Measurements from ENCODE around the gene MINAR1. TPM values are rescaled to one million over a fixed set of nuclear protein-coding genes. Genes with fewer than 3 reads are reported as not detected.

The MINAR1 gene
- total and polyA plus RNA-seq, 2 of the 13 experiments (the other 11 are each of a cell fraction or from before 2014, with no cell fraction given) = 0.15 to 0.16 TPM

DNA sequence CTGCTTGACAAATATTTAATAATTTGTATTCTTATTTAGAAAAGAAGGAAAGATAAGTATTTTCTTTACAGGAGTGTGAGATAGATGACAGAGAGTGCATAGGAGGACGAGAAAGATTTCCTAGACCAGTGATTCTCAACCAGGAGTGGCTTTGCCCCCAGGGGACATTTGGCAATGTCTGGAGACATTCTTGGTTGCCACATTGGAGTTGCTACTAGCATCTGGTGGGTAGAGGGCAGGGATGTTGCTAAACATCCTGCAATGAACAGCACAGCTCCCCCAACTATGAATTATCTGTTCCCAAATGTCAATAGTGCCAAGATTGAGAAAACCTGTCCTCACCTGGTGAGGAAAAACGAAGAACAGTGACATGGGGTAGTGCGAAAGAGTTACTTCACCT is 30.8 kb upstream of the MINAR1 start:
- CTCF ChIA-PET (ENCODE audit: low intra/inter-chr PET ratio, low total read pairs) = no interaction called here
- no peak overlapping the region for H3K27ac ChIP-seq (ENCODE audit: extremely low read length, insufficient read depth, low read length)
- H3K4me3 ChIP-seq (replicated peaks in 1 of 3; ENCODE audit: insufficient read depth in 1 of 3, low read depth in 2 of 3, low read length in 3 of 3) = no peak overlapping the region
- ATAC-seq (no peak), DNase-seq (ENCODE audit: low spot score) (no peak), FAIRE-seq (no peak)
- POLR2A ChIA-PET = no interaction called here
- intact Hi-C loops (cut with micrococcal nuclease; ENCODE audit: unreplicated experiment) (no loop called here), in situ Hi-C loops (cut with HindIII; ENCODE audit: extremely low pct_ligation_motif_present, low pct_unique_long_range_greater_than_20kb) (no loop called here)
- no peaks in the 10 kb centered on the region for H3K79me2 ChIP-seq (ENCODE audit: insufficient read depth, low read length)
- 8% methylated on average over 3 of the region's 3 CpGs for WGBS (ENCODE audit: low lambda C conversion rate)
- H3K4me1 ChIP-seq (ENCODE audit: insufficient read depth, low read length) = no peaks in the 10 kb centered on the region
- no peak for TF ChIP-seq NONO (IDR thresholded peaks at IDR 0.05)
- TF ChIP-seq NONO (CRISPR knock-in tag; conservative IDR thresholded peaks at IDR 0.05) = no peak
- no peak for TF ChIP-seq ZNF740 (CRISPR knock-in tag; IDR thresholded peaks at IDR 0.05)
- TF ChIP-seq SSRP1 (CRISPR knock-in tag; IDR thresholded peaks at IDR 0.05) = no peak
- no peak for TF ChIP-seq FOXA3 (CRISPR knock-in tag; IDR thresholded peaks at IDR 0.05)
- TF ChIP-seq HES4 (CRISPR knock-in tag; IDR thresholded peaks at IDR 0.05; ENCODE audit: borderline replicate concordance) = no peak
- BruUV-seq (replicated peaks) = no TSS peak
- H3K27me3 ChIP-seq (ENCODE audit: control insufficient read depth in 1 of 2, insufficient read depth in 2 of 2, low read length in 2 of 2) = 0 out of 5 replicates have a peak, but pooled peaks cover 0 to 4% of the 10 kb centered on the region in 2 experiments
- H3K9me3 ChIP-seq (ENCODE audit: low read length) = no peaks in the 10 kb centered on the region
- no peak overlapping the region for H3K9ac ChIP-seq (ENCODE audit: insufficient read depth, low read depth, low read length)
- no peaks in the 10 kb centered on the region for H4K20me1 ChIP-seq (ENCODE audit: insufficient read depth, low read length)
- no peaks in the 10 kb centered on the region for H3K36me3 ChIP-seq (replicated peaks in 1 of 2; ENCODE audit: control insufficient read depth in 1 of 2, insufficient read depth in 2 of 2, low read length in 2 of 2)
- H2AFZ ChIP-seq (ENCODE audit: low read length) = no peak overlapping the region
- H3K4me2 ChIP-seq (ENCODE audit: low read depth, low read length) = no peak overlapping the region

GRCh38 chr15:79402136-79402535 is 30.0 kb upstream of the MINAR1 start:
- H3K4me3 ChIP-seq (replicated peaks in 1 of 3; ENCODE audit: insufficient read depth in 1 of 3, low read depth in 2 of 3, low read length in 3 of 3) = no peak overlapping the region
- H4K20me1 ChIP-seq (ENCODE audit: insufficient read depth, low read length) = no peaks in the 10 kb centered on the region
- no peak overlapping the region for H3K4me2 ChIP-seq (ENCODE audit: low read depth, low read length)
- intact Hi-C loops (cut with micrococcal nuclease; ENCODE audit: unreplicated experiment) = no loop called here
- no peak overlapping the region for H3K27ac ChIP-seq (ENCODE audit: extremely low read length, insufficient read depth, low read length)
- H3K36me3 ChIP-seq (replicated peaks in 1 of 2; ENCODE audit: control insufficient read depth in 1 of 2, insufficient read depth in 2 of 2, low read length in 2 of 2) = no peaks in the 10 kb centered on the region
- no peak for ATAC-seq
- 0% methylated on average over 2 of the region's 2 CpGs for WGBS (ENCODE audit: low lambda C conversion rate)
- TF ChIP-seq ZNF138 (CRISPR knock-in tag; IDR thresholded peaks at IDR 0.05; ENCODE audit: low read depth) (no peak), ZSCAN25 (CRISPR knock-in tag; IDR thresholded peaks at IDR 0.05) (no peak), MNT (IDR thresholded peaks at IDR 0.05) (peak; percentile 78)
- ChIA-PET POLR2A (no interaction called here), CTCF (ENCODE audit: low intra/inter-chr PET ratio, low total read pairs) (no interaction called here)
- no peak overlapping the region for H3K9ac ChIP-seq (ENCODE audit: insufficient read depth, low read depth, low read length)
- no peaks in the 10 kb centered on the region for H3K4me1 ChIP-seq (ENCODE audit: insufficient read depth, low read length)
- H3K79me2 ChIP-seq (ENCODE audit: insufficient read depth, low read length) = no peaks in the 10 kb centered on the region
- no peak overlapping the region for H2AFZ ChIP-seq (ENCODE audit: low read length)
- in situ Hi-C loops (cut with HindIII; ENCODE audit: extremely low pct_ligation_motif_present, low pct_unique_long_range_greater_than_20kb) = no loop called here
- no peak for DNase-seq (ENCODE audit: low spot score)
- no peak for FAIRE-seq
- no peaks in the 10 kb centered on the region for H3K9me3 ChIP-seq (ENCODE audit: low read length)
- BruUV-seq (replicated peaks) = no TSS peak
- H3K27me3 ChIP-seq (ENCODE audit: control insufficient read depth in 1 of 2, insufficient read depth in 2 of 2, low read length in 2 of 2) = 0 out of 5 replicates have a peak, but pooled peaks cover 0 to 4% of the 10 kb centered on the region in 2 experiments
